GM18505 (cell line): ENCODE results near the gene PPP1CB.
"Not testable (repeated sequence)": the region's sequence is repeated elsewhere in the genome, so short reads cannot be mapped to it uniquely, and the experiment has no call there.

Experiments used
- ATAC-seq: cut with Tn5 transposase; IDR thresholded peaks from one replicate; pipeline ENCODE4 v1.9.1; 2021; ENCODE audit not compliant: unreplicated experiment
- POLR2A ChIP-seq: IDR thresholded peaks from 4 replicates; pipeline ENCODE4 v1.6.1; 2011; ENCODE audit warnings: borderline replicate concordance; ENCODE audit not compliant: insufficient read depth, insufficient read length; ENCODE audit errors: extremely low read depth

The PPP1CB gene

DNA sequence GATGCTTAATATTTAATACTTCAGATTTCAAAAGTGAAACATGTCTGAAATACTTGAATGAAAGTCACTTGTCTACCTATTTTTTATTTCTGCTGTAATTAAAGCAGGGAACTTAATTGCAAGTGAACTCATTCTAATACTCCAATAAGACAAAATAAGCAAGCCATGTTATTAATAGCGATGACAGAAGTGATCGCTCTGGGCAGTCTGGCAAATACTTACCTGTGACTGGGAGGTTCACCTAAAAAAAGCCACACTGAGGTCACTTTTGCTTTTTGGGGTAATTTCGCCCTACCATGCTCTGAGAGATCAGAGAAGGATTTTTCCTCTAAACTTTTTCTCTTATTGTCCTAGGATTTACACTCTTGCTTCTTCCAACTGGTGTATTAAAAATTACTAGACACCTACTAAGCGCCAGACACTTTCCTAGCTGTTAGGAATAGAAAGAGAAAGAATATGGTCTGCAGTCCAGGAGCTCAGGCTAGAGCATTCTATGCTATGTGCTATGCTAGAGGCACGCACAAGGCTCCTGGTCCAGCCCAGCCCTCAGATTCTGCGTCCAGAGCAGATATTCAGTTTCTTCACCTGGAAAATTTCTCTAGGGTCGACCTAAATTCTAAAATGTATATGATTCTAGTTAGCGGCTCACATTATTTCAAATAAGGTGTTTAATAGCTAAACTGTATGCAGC, 26.5 kb upstream of the PPP1CB start:
- no peak for TF ChIP-seq POLR2A
- ATAC-seq = no peak

DNA sequence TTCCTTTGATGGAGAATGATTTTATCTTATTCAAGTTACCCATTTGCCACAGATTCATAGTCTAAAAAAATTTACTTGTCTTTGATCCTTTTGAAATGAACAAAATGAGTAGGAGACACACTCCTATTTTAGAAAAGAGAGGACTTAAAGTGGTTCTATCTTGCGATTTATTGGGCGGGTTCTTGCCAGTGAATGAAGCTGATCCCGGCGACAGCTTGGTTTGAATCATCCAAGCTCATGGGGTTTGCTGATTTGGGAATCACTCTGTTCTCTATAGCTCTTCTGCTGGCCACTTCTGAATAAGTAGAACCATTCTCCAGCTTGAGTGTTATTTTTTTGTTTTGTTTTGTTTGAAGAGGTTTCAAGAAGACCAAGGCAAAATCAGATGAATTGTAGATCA, 25.5 kb upstream of the PPP1CB start:
- ATAC-seq = no peak
- TF ChIP-seq POLR2A = no peak

DNA sequence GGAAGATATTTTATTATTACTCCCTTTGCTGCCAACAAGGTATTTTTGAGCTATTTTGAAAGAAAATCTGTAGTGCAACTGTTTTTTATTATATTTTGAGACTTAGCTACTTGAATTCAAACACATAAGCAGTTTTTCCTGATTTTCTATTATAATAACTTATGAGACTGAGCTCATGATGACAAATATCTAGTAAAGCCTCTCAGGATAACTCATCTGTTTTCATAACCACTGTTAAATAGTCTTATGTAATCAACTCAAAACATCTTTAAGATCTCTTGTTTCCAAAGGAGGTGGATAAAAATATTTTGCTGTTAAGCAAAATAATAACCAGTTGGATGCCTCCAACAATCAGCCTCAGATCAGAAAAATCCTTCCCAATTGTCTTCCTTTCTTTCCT, 21.9 kb upstream of the PPP1CB start:
- no peak for TF ChIP-seq POLR2A
- ATAC-seq = no peak

DNA sequence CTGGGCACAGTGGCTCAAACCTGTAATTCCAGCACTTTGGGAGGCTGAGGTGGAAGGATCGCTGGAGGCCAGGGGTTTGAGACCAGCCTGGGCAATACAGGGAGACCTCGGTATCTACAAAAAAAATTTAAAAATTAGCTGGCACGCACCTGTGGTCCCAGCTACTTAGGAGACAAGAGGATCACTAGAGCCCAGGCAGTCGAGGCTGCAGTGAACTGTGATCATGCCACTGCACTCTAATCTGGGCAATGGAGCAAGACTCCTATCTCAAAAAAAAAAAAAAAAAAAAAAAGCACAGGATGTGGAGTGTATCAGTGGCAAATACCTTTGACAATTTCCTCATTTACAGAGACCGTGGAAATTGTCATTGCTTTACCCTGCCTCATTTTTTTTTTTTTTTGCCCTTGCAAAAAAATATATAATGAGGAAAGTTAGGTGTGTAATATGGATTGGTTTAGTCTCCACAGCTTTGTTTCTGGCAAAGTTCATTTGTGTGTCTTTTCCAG, 20.9 kb upstream of the PPP1CB start:
- no peak for ATAC-seq

DNA sequence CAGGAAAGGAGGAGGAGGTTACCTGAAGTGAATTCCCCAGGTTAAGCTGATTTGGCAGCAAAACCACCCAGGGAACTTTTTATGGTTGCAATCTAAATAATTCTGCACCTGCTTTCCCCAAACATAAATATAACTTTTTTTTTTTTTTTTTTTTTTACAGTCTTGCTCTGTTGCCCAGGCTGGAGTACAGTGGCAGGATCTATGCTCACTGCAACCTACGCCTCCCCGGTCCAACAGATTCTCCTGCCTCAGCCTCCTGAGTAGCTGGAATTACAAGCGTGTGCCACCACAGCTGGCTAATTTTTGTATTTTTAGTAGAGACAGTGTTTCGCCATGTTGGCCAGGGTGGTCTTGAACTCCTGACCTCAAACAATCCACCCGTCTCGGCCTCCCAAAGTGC, 16.1 kb upstream of the PPP1CB start:
- ATAC-seq = no peak
- TF ChIP-seq POLR2A = no peak

More for the DNA sequence above, 20.9 kb upstream of the PPP1CB start:
- no peak for TF ChIP-seq POLR2A

DNA sequence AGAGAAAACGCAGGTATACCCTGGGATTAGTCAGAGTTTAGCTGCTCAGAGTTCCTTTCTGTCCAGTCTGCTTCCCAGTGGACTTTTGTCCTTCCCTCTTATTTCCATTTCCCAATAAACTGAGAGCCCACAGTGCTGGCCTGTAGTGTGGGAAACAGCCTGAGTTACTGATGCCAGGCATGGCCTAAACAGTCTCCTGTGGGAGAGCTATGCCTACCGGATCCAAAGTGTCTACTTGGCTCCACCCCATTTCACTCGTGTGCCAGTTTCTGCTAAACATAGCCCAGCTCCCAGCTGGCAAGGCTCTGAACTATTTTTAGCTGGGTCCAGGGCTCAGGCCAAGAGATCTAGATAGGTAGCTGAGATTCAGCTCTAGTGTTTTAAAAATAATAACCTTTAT, 15.6 kb upstream of the PPP1CB start:
- ATAC-seq = no peak
- no peak for TF ChIP-seq POLR2A

DNA sequence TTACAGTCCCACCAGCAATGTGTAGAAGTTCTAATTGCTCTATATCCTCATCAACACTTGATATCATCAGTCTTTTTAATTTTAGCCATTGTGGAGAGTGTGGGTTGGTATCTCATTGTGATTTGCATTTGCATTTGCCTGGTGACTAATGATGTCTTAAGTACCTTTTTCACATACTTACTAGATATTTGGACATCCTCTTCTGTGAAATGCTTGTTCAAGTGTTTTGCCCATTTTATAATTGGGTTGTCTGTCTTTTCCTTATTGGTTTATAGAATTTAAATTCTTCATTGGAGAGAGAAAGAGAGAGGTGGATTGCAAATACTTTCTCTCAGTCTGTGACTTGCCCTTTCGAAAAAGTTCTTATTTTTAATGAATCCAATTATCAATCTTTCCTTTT, 14.0 kb upstream of the PPP1CB start:
- no peak for TF ChIP-seq POLR2A
- no peak for ATAC-seq

DNA sequence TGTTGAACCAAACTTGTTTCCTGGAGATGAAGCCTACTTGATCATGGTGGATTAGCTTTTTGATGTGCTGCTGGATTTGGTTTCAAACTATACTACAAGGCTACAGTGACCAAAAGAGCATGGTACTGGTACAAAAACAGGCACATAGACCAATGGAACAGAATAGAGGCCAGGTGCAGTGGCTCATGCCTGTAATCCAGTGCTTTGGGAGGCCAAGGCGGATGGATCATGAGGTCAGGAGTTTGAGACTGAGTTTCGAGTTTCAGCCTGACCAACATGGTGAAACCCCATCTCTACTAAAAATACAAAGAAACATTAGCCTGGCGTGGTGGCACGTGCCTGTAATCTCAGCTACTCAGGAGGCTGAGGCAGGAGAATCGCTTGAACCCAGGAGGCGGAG, 9.0 kb upstream of the PPP1CB start:
- not testable (repeated sequence) for ATAC-seq

DNA sequence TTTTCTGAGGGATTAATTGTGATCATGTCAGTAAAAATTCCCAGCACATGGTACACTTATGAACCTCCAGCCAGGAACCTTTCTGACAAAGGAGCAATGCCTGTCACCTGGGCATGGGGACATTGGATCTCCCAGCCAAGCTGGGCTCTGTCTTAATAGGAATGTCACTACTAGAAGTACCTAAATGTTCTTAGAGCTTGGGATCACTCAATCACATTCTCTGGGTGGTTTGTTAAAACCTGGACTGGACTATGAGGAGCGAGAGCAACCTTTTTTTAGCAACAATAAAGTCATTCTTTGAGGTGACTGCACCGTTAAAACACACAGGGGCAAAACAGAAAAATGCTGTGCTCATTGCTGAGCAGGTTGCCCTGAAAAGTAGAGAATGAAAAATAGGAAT, 6.4 kb upstream of the PPP1CB start:
- no peak for ATAC-seq
- no peak for TF ChIP-seq POLR2A

DNA sequence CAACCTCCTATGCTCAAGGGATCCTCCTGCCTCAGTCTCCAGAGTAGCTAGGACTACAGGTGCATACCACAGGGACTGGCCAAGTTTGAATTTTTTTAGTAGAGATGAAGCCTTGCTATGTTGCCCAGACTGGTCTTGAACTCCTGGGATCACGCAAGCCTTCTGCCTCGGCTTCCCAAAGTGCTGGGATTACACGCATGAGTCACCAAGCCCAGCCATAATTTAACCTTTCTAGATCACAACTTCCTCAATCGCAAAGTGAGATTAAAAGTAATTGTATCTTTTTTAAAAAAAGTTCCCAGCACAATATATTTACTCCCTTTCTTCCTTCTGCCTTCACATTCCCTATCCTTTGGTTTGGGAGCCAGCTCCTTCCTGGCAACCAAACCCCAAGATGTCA, 5.8 kb upstream of the PPP1CB start:
- no peak for TF ChIP-seq POLR2A
- no peak for ATAC-seq

DNA sequence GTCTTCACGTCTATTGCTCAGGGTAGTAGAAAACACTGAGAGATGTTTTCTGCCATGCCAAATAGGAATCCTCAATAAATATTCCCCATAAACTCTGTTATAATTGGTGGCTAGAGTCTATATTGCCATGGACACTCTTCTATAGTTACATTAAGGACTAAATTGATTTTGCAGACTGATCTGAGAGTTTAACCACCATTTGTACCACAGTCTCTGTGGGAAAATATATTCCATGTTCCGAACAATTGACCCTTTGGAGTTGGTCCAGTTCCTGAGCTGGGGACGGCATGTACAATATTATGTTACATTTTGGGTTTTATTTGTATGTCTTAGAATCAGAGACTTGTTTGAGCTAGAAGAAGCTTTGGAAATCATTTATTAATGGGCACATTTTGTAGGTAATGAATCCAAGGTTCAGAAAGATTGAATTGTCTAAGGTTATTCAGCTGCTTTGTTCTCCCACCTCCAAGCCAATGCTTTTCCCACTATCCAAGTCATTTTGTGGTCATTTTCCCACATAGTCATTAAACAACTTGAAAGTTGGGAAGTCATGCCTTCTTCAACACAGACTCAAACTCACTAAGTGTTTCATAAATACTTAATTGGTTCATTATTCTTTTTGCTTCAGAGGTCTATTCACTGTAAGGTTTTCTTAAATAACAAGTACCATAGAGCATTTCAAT, 5.1 kb upstream of the PPP1CB start:
- ATAC-seq = no peak
- TF ChIP-seq POLR2A = no peak

DNA sequence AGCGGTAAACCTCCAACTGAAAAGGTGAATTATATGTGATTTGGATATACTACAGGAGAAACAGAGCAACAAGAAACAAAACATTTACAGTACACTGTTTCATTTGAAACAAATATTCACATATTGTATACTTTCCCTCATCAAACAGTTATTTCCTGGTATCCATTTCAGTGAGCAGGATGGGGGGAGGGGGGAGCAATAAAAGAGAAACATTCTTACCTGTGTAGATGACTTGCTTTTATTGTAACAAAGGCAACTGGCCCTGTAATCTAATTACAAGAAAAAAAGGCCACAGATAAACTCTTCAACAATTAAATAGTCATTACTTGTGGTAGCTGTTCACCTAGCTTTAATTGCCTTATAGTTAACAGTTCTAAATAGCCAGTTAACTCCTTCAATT, 3.9 kb upstream of the PPP1CB start:
- no peak for ATAC-seq
- TF ChIP-seq POLR2A = no peak

DNA sequence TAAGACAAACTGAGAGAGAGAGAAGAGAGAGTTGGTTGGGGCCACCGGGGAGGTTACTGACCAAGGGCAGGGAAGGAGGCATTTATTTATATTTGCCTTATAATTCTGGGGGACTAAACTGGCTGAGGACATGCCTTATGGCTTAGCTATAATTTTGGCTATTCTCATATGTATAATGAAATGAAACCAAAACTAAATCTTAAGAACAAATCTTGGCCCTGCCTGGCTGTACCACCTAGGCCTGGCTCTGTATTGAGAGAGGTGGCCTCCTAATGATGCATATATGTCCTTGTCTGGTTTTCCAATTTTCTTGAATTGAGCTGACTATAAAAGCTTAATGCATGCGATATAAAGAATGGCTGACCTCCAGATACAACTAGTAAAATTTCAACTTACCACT, 3.5 kb upstream of the PPP1CB start:
- no peak for TF ChIP-seq POLR2A
- no peak for ATAC-seq

DNA sequence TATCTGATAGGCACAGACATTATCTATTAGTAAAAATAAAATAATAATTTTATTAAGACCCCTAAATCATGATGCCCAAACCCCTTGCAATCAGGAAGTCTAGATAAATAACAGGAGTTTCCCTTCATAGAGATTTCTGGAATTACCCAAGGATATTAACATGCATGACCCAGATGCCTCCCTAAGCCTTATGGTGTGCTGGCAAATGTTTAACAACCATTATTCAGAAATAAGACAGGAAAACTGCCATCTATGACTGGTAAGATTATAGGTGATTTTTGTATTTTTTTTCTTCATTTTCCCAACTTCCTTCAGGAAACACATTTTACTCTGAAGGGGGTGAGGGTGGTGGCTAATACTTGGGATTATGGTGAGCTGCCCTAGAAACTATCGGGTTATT, 2.7 kb upstream of the PPP1CB start:
- TF ChIP-seq POLR2A = no peak
- no peak for ATAC-seq

DNA sequence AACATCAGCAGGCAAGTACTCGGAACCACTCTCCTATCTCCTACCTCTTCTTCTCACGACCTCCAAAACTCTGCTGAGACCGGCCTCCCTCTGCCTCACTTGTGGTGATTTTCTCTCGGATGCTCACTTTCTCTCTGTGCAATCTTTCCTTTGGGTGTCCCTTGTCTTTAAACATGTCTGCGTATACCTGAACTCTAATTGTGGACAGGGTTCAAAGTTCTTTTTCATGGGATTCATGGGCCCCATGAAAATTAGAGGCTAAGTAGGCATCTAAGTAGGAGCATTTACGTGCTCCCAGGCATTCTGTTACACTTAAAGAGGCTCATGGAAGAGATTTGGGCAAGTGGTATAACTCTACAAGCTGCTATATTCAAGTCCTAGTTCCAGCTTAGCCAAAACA, 2.1 kb upstream of the PPP1CB start:
- no peak for ATAC-seq
- no peak for TF ChIP-seq POLR2A
